Tibial nerve (tissue), 4 donors: Measurements from ENCODE around the gene PABPN1L.

ENCODE experiments used
- CTCF ChIP-seq, 5 experiments: fragments of 200-600 bp in 3 of 5; fragments of 450-650 bp in 2 of 5; sonication (generic) in 3 of 5; IDR thresholded peaks; one replicate each; pipeline ENCODE4 v1.5.1; 2016 to 2019; ENCODE audit warnings: antibody characterized with exemption in 5 of 5, mild to moderate bottlenecking in 3 of 5, moderate library complexity in 2 of 5
- EP300 ChIP-seq, 2 donors: sonication (generic); formaldehyde crosslinking; IDR thresholded peaks; one replicate each; pipeline ENCODE4 v1.6.1; 2017; ENCODE audit warnings: antibody characterized with exemption in 2 of 2, mild to moderate bottlenecking in 1 of 2
- POLR2A ChIP-seq, 2 donors: fragments of 450-650 bp; IDR thresholded peaks; one replicate each; pipeline ENCODE4 v1.6.1; 2017; ENCODE audit warnings: antibody characterized with exemption in 2 of 2, mild to moderate bottlenecking in 2 of 2, moderate library complexity in 2 of 2

- TF ChIP-seq POLR2A (IDR thresholded peaks at IDR 0.05) (no peak), CTCF (IDR thresholded peaks at IDR 0.05) (no peak), EP300 (IDR thresholded peaks at IDR 0.05) (no peak)
These were observed 14.0 kb upstream of the PABPN1L start for GRCh38 chr16:88880226-88881006.
